OCI-LY7 (cell line): Measurements from ENCODE around the gene RHBDD3.

ENCODE experiments used
- EZH2phosphoT487 ChIP-seq: fragments of 200-600 bp; sonication (generic); IDR thresholded peaks from 2 replicates; pipeline ENCODE4 v1.6.1; 2018; ENCODE audit warnings: low read depth, borderline replicate concordance, mild to moderate bottlenecking, mixed run types, antibody characterized with exemption, low read length, moderate library complexity, mixed read lengths
- TF ChIP-seq, protein P1 (sequence below): fragments of 200-600 bp; sonication (generic); conservative IDR thresholded peaks from 2 replicates; pipeline ENCODE4 v1.5.1; 2014; ENCODE audit warnings: mild to moderate bottlenecking, antibody characterized with exemption, low read length, moderate library complexity, mixed read lengths

DNA sequence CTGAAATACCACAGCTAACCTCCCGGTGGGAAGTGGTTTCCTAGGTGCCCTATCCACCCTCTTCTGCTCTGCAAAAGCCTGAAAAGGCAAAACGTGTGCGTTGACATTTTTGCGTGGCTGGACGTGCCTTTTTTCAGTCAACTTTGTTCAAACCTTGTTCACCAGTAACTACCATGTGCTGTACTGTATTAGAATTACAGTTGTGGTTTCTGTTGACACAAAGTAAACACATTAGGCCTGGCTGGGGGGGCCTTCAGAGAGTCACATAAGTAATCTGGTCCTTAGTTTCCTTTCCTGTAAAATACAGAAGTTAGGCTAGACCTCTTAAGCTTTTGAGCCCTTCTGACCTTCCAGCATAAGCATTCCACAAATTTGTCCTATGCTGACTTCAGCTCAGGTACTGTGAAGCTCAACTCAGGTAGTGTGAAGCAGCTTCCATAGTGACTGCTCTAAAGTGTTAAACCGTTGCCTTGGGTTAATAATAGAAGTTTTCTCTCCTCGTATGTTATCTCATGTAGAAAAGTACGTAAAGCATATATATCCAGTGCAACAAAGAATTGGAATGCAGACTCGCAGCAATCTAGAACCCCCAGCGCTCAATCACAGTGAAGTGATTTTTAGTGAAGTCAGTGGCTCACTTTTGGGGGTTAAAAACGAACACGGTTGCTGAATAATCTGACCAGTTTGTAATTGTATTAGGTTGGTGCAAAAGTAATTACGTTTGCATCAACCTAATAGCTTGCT lies 2.1 kb upstream of the RHBDD3 start:
- TF ChIP-seq, protein P1, sequence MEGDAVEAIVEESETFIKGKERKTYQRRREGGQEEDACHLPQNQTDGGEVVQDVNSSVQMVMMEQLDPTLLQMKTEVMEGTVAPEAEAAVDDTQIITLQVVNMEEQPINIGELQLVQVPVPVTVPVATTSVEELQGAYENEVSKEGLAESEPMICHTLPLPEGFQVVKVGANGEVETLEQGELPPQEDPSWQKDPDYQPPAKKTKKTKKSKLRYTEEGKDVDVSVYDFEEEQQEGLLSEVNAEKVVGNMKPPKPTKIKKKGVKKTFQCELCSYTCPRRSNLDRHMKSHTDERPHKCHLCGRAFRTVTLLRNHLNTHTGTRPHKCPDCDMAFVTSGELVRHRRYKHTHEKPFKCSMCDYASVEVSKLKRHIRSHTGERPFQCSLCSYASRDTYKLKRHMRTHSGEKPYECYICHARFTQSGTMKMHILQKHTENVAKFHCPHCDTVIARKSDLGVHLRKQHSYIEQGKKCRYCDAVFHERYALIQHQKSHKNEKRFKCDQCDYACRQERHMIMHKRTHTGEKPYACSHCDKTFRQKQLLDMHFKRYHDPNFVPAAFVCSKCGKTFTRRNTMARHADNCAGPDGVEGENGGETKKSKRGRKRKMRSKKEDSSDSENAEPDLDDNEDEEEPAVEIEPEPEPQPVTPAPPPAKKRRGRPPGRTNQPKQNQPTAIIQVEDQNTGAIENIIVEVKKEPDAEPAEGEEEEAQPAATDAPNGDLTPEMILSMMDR = no peak
- TF ChIP-seq EZH2phosphoT487 = no peak
